Activated CD4-positive, CD25-positive, alpha-beta regulatory T cell treated with anti-CD3 and anti-CD28 coated beads, Interleukin-2, amount 50 U/mL, for 24 hours (primary cell): ENCODE measurements around the gene GALNT4.

Experiments used
- ATAC-seq, 2 donors: fragments of 150-1000 bp; cut with Tn5 transposase; one replicate each; pipeline ENCODE4 v1.10.0; 2021; ENCODE audit warnings: mild to moderate bottlenecking in 1 of 2, moderate library complexity in 1 of 2

GALNT4 gene

GRCh38 chr12:89524541-89525304, at the start of gene GALNT4:
Gene GALNT4, minus strand, starts transcription at chr12:89524796. Its CDS starts 247 bp downstream, at chr12:89524549.
- peak; percentile 65 to 66 for ATAC-seq

GRCh38 chr12:89573051-89573810, 48.6 kb upstream of the GALNT4 start:
- ATAC-seq: no peak

DNA sequence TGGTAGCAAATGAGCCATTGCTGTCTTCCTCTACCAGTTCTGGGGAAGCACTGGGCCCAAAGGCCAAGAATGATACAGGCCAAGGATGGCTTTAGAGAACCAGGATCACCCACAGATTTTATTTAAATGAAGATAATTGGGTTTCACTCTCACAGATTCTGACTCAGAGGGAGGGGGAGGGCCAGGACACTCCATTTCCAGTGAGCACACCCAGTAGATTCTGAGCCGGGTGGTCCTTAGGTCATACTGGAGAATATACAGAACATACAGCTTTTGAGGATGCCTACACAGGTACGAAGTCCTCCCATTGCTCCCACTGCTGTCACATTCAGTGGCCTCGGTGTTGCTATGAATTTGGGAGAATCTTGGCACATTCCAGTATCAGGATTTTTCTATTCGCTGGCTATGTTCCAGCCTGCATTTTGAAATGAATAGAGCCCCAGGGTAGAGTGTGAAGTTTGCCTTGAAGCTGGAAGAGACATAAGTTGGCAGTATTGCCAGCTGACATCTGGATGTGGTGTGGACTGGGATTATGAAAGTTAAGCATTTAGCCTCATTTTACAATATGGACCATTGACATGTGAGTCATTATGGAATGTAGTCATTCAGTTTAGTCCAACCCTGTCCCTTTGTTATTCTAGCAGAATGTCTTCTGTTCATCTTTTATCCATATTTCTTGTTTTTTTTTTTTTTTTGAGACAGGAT, 47.0 kb upstream of the GALNT4 start:
- ATAC-seq: no peak

GRCh38 chr12:89568484-89568883, 43.9 kb upstream of the GALNT4 start:
- ATAC-seq: no peak

- no peak for ATAC-seq
These were observed 43.2 kb upstream of the GALNT4 start for GRCh38 chr12:89567691-89568239.

- ATAC-seq: peak; percentile 25 to 36
These were observed 42.0 kb upstream of the GALNT4 start for GRCh38 chr12:89566615-89567014.

DNA sequence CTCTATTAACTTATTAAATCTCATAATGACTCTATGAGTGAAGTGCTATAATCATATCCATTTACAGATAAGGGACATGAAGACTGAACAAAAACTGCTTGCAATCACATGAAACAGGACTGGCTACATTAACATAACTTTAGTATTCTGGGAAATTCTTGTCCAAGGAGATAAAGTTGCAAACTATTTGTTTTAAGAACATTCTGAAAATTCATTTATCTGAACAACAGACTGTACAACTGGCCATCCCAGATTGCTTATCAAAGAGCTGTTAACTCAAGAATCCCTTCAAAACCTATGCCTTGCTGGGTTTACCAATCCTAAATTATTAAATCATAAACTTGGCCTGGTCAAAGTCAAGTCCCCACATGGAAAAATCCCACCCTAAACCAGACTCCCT, 40.4 kb upstream of the GALNT4 start:
- ATAC-seq: no peak

DNA sequence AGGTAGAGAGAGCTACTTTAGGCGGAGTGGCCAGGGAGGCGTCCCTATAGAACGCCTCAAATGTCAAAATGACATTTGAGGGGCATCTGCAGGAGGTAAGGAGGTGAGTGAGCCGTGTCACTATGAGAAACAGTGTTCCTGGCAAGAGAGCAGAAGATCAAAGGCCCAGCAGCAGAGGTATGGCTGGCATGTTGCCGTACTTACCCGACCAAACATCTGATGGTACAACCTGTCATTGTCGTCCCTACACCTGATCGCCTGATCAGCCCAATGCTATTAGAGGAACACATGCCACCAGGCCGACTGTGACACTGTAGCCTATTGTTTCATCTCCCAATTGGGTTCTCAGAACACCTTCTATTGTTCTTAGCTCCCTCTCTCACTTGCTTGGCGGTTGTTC, 35.2 kb upstream of the GALNT4 start:
- ATAC-seq: no peak

DNA sequence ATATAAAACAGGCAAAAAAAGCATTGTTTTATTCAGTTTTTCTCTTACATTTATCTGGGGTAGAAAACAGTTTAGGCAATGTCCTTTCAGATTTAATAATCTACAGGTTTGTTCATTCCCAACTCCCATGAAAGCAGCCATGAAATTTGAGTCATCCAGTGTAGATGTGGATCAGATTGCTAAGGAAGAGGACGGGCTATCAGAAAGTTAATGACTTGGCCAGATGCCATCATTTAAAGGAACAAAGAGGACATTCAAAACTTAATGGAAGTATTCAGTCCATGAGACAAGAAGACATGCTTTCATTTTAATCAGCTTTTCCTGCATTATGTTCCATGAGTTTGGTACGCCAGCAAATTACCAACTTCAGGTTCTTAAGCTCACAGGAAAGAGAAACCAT, 32.4 kb upstream of the GALNT4 start:
- ATAC-seq: no peak

GRCh38 chr12:89552376-89552775, 27.8 kb upstream of the GALNT4 start:
- ATAC-seq: no peak

DNA sequence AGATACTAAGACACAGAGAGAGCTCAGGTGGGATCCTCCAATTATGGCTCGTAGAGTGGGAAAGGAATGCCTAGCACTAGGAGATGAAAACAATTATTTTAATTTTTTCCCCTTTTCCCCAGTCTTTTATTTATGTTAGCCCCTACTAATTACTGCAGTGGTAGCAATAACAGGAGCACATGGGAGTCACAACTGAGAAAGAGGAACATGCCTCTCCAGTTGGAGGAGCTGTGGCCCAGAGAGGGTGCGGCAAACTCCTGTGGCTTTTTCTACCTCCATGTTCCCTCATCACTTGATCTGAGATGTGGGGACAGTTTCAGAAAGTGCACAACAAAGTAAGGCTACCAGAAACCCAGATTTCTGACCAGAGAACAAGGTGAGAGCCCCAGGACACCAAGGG, 27.2 kb upstream of the GALNT4 start:
- ATAC-seq: no peak

DNA sequence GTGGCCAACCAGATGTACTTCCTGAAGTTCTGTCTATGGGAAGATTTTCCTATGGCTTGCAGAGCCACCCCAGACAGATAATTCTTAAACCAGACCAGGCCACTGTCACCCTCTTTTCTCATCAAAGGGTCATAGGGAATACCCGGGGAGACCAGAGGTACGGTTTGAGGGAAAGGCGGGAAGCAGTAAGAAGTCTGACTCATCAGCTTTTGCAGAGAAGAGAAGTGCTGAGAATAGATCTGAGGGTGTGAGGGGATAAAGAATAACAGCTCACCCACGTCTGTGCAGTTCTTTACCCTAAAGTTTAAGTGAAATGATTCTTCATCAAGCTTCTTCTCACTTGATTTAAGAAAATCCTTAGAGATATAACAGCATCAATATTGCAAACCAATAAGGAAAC, 22.5 kb upstream of the GALNT4 start:
- ATAC-seq: no peak

DNA sequence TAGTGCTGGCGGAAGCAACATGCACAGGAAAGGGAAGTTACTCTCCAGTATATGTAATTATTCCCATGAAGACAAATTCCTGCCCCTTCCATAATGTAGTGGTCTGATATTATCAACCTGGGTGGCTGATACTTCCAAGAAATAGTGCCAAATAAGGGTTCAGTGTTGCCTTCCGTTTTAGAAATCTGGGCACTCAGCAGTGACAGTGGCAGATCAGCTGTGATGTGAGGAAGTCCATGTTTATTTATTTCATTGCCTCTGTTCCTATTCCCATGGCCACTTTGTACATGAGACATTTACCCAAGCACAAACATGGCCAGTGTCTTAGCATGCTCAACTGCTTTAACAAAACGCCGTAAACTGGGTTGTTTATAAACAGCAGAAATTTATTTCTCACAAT, 21.6 kb upstream of the GALNT4 start:
- ATAC-seq: no peak

DNA sequence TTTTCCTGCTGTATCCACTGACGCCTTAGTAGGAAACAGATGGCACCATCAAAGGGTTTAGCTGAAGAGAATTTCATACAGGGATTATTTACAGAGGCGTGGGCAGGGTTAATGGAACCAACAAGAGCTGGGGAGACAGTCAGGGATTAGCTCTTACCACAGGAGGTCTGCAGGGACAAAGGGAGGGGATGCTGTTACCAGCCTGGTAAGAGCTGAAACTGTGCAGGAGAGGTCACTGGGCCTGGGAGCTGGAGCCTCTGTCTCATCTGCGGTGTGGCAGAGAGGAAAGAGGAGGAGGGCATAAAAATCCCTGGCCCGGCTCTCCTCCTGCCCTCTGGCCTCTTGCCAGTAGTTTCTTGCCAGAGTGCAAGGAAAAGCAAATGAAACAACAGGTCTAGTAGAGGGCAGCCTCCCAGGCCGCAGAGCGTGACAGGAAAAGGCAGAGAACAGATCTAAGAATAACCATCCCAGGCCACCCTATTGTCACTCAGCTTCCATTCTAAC, 20.1 kb upstream of the GALNT4 start:
- no peak for ATAC-seq

- no peak for ATAC-seq
These were observed 19.4 kb upstream of the GALNT4 start for GRCh38 chr12:89544022-89544421.

DNA sequence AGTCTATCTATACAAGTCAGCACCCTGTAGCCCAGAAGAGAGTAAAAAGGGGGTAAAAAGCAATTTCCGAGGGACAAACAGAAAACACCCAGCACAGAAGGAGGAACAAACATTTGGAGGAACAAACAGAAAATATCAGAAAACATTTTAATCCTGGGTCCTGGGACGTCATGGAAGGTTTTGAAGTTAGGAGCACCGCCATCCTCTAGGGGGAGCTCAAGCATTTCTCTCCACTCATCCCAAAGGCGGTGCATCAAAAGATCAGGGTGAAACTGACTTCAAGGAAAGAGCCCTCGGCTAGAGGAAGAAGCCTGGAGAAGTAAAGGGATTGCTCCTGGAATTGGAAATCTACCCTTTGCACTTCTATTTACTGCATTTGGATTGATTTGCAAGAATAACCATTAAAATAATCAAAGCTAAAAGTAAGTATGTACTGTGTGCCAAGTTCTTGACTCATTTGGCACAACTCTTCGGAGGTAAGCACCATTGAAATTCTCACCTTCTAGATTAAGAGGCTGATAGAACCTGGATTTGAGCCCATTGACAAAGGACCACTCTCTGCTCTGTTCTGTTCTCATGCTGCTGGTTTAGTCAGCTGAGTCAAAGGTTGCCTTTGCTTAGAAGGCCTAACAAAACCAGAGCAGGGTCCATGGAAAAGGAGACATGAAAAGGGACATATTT, 18.5 kb upstream of the GALNT4 start:
- ATAC-seq: peak; percentile 73 to 76

- no peak for ATAC-seq
These were observed 17.6 kb upstream of the GALNT4 start for GRCh38 chr12:89542236-89542635.

- no peak for ATAC-seq
These were observed 16.0 kb upstream of the GALNT4 start for GRCh38 chr12:89540586-89540985.

GRCh38 chr12:89539426-89540223, 15.0 kb upstream of the GALNT4 start:
- ATAC-seq: no peak

DNA sequence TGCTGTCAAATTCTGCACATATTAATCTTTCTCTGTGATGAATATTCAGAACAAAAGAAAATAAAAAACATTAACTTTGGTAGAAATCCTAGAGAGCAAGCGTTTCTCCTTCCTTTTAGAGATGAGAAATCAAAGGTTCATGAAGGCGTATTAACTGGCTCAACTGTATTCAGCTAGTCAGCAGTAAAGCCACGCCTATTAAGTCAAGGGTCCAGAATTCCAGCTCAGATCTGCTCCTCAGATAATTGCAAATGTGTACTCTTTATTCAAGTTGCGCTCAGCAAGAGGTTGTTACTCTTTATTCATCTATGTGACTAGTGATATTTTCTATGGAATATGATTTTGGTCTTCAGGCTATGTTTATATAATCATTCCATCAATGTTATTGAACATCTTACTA, 14.3 kb upstream of the GALNT4 start:
- ATAC-seq: no peak

DNA sequence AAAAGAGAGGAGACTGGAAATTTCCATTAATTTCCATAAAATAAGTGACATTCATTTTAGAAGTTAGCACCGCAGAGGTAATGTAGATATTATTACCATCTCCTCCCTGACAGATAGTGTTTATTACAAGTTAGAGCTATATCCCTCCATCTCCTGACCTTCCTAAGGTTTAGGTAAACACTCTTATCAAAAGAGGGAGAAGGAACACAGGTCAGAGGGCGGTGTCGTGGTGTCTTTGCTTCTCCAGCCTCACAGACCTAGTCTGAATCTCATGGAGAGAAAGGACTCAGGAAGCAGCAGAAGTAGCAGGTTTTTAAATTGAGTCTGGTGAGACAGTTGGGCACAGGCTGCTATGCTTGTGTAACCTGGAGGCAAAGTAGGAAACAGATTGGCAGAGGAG, 12.8 kb upstream of the GALNT4 start:
- no peak for ATAC-seq

DNA sequence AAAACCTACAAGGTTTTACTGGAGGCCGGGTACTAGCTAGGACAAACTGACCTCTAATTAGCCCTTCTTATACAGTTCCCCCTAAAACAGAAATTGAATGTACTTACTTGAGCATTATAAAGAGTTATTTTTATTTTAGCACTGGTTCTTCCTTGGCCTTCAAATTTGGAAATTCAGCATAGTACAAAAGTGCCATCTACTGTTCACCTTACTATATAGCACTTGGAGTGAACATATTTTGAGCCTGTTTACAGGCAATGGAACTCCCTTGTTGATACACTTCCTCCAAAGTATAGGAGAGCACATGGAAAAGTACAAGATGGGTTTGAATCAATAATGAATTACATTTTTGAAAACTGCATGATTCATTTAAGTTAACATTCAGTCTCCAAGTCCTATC, 5.1 kb upstream of the GALNT4 start:
- ATAC-seq: no peak
